TTC549 (cell line): ENCODE data around the gene SYCP2.
"Not testable (repeated sequence)": the region's sequence is repeated elsewhere in the genome, so short reads cannot be mapped to it uniquely, and the experiment has no call there.

Experiments used
- FAIRE-seq: peaks from 2 replicates; lab custom pipeline; 2012; peaks lifted over from hg19 to GRCh38; lab: Jason Lieb, UNC

SYCP2 gene

DNA sequence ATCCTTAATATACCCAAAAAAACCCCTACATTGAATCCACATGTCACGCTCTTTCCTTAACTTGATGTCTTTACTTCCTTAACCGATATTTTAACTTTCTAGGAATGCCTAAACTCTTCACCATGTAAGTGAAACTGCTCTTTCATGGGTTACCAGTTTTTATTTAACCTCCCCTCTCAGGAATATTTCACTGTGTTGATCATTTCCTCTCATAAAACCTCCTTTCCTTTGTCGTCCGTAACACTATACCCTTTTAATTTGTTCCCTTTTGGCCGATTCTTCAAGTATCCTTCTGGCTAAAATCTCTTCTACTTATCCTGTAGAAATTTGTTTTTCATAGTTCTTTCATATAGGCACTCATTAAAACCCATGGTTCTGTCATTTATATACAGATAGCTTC lies 24.6 kb downstream of the SYCP2 start:
- no peak for FAIRE-seq

DNA sequence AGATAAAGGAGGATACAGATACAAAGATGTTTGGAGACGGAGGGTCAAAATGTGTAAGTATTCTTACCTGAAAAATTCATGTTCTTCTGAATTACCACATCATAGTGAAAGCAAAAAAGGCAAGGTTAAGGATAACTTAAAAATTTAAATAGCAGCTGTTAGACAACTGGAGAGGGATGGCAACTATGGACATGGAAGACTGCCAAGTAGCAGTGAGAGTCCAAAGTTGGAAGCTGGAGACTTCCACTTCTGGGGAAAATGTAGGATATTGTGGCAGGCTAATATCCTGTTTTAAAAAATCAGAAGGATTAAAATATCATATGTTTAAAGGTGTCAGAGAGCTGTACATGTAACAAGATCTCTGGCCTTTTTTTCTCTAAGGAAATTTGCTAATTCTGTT lies 29.8 kb downstream of the SYCP2 start:
- no peak for FAIRE-seq

DNA sequence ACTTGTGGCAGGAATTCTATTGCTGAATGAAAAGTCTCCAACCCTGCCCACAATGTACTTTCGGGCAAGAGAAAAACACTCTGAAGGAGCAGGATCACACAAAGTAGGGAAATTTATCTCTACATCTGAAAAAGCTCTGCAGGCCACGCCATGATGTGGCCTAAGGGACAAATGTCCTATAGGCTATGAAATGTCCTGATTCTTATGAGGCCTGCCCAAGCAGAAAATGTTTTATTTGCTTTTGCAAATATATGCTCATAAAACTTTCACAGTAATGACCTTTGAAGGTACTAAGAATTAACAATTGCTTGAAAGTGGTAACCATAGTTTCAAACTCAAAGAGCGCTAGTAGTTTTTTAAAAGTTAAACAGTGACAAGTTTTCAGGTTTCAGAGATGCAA lies 31.0 kb downstream of the SYCP2 start:
- FAIRE-seq: no peak

DNA sequence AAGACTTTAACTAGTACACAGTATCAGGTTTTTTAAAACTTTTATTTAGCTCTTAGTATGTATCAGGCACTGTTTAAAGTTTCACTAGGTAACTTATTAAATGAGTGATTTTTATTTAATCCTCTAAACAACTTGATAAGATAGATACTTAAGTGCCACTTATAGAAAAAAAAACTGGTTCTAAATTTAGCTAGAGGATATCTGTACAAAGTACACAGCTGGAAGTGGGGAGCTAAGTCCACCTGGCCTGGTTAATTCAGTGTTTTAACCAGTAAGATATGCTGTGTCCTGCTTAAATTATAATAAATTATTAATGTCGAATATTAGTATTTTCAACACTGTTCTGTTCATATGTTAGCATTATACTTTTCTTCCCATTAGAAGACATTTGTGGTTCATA lies 37.5 kb downstream of the SYCP2 start:
- no peak for FAIRE-seq

DNA sequence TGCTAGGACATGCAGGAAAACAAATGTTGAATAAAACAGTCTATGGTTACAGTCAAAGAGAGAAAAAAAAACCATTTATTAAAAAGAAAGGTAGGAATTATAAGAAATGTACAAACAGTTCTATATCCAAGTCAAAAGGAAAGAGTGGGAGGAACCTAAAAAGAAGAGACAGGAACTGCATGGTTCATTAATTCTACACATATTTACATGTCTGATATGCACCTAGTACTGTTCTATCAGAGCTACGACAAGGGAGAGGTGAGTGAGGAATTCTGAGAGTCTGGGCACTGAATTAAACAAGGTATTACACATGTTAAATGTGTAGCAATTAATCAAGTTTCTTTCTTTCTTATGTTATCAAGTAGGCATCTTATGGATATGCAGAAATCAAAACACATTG lies 41.9 kb downstream of the SYCP2 start:
- FAIRE-seq: no peak

DNA sequence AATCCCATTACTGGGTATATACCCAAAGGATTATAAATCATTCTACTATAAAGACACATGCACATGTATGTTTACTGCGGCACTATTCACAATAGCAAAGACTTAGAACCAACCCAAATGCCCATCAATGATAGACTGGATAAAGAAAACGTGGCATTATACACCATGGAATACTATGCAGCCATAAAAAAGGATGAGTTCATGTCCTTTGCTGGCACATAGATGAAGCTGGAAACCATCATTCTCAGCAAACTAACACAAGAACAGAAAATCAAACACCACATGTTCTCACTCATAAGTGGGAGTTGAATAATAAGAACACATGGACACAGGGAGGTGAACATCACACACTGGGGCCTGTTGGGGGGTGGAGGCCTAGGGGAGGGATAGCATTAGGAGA lies 43.4 kb downstream of the SYCP2 start:
- FAIRE-seq: not testable (repeated sequence)

DNA sequence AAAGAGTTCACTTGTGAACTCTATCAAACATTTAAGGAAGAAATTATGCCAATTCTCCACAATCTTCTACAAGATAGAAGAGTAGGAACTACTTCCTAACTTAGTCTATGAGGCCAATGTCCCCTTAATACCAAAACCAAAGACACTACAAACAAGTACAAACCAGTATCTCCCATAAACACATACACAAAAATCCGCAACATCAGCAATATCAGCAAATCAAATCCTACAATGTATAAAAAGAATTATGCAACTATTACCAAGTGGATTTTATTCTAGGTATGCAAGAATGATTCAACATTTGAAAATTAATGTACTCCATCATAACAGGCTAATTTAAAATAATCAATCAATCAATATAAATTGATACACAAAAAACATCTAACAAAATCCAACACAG lies 45.4 kb downstream of the SYCP2 start:
- FAIRE-seq: no peak

DNA sequence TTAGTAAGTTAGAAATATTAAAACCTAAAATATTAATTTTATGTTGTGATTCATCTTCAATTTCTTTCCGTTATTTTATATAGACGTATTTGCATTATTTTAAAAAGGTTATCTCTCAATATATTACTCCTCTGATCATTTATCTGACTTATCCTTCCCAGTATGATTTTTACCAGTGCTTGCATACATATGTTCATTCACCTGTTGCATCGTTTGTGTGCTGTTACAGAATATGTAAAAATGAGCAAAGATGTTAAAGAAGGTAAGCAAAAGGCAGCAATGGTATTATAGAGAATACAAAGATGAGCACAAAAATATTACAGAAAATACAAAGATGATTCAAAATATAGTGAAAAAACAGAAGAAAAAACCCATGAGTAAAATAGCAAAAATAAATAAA lies 48.9 kb downstream of the SYCP2 start:
- no peak for FAIRE-seq

DNA sequence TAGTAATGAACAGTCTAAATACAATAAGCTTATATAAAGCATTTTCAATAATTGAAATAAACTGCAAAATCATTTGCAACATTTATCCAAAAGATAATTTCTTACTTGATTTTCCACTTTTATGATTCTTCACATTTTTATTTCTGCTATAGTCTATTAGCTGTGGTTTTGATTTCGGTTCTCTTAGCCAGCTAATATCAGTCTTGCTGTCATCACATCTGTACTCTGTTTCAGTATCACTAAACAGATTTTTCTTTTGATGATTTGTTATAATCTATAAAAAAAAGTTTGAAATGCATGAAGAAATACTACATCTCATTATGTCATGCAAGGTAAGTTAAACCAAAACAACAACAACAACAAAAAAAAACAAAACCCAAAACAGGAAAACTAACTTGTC lies 53.2 kb downstream of the SYCP2 start:
- FAIRE-seq: no peak

DNA sequence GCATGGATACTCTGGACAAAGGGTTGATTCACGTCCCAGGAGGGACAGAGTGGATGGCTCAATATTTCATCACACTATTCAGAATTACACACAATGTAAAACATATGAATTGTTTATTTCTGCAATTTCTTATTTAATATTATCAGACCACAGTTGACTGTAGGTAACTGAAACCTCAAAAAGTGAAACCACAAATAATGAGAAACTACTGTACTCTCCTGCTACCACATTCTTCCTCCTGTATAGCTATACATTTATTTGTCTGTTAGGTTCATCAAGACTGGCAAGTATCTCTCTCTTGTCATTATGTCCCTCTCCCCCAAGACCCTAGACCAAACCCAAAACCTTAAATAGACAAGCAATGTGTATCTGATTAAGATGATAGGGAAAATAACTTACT lies 60.0 kb downstream of the SYCP2 start:
- FAIRE-seq: no peak

DNA sequence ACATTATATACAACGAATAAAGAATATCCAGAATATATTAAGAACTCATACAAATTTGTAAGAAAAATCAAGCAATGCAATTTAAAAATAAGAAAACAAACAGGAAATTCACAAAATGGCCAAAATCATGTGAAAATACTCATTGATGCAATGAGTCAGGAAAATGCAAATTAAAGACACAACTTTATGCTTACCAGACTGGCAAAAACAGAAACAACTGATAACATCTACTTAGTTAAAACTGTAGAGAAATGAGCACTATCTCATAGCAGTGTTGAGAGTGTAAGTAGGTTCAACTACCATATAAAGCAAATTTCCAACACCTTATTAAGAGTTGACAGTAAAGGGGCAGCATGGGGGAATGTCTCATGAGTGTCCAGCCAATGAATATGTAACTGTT lies 62.3 kb downstream of the SYCP2 start:
- FAIRE-seq: no peak

DNA sequence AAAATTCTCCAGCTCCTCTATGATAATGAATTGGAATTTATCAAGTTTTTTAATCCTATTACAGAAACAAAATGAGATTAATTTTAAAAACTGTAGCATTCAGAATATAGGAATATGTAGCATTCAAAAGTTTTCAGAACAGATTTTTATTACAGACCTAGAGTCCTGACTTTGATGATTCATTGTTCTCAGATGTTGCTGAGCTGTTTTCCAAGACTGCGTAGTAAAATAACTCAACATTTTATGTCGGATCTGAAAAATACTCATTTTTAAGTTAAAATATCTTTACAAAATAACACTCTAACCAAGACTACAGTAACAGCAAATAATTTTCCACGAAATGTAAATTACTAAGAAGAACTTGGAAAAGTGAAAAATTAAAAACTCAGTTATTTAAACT lies 67.1 kb downstream of the SYCP2 start:
- FAIRE-seq: no peak

DNA sequence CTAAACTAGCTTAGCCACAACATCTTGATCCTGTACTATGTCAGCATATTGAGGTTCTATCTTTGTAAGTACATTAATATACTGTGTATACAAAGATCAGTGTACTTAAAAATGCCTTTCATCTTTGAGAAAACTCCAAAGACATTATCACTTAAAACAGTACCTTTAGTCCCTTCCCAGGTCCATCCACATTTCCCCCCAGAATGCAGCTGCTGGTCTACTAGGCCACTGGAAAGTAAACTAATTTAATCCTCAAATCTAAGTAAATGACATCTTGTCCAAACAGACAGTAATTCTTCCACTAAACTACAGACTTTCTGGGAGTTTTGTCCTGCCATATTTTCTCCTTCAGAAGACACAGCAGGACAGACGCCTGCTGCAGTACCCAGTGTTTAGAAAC lies 68.7 kb downstream of the SYCP2 start:
- no peak for FAIRE-seq

DNA sequence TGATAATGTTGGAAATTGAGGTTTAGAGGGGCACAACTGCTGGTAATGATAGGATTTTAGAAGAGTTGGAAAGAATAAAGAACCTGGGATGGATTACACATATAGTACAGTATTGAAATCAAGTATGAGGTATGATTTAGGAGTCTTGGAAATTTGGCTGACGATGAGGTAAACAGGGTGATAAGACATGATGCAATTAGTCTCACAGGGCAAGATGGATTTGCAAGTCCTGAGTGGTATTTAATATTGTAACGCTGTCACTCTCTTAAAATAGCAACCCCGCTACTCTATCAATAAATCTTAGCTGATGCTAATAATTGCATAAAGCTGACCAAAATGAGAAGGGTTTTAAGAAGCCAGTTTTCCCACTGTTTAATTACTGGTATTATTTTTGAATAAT lies 70.4 kb downstream of the SYCP2 start:
- no peak for FAIRE-seq

DNA sequence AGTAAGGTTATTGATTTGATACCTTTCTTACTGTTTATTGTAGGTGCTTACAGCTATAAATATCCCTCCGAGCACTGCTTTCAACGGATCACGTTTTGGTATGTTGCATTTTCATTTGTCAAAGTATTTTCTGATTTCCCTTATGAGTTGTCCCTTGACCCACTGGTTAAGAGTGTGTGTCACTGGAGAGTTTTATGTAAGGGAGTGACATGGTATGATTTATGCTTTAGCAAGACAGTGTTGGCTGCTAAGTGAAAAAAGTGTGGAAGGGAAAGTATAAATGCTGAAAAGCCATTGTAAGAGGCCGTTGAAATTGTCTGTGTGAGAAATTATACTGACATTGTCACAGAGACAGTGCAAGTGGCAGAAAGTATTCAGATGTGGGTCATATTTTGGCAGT lies 72.0 kb downstream of the SYCP2 start:
- no peak for FAIRE-seq

DNA sequence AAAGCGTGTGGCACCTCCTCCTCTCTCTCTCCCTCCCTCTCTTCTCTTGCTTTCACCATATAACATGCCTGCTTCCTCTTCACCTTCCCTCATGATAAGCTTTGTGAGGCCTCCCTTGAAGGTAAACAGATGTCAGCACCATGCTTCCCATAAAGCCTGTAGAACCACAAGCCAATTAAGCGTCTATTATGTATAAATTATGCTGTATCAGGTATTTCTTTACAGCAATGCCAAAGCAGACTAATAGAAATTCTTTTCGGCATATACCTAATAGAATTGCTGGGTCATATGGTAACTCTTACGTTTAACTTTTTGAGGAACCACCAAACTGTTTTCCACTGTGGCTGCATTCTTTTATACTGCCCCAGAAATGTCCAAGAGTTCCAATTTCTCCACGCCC lies 75.0 kb downstream of the SYCP2 start:
- FAIRE-seq: no peak

DNA sequence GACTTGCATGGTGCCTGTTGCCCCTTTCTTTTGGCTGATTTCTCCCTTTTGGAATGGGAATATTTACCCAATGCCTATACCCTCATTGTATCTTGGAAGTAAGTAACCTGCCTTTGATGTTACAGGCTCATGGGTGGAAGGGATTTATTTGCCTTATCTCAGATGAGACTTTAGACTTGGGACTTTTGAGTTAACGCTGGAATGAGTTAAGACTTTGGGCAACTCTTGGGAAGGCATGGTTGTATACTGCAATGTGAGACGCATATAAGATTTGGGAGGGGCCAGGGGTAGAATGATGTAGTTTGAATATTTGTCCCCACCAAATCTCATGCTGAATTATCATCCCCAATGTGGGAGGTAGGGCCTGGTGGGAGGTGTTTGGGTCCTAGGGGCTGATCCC lies 75.5 kb downstream of the SYCP2 start:
- no peak for FAIRE-seq

DNA sequence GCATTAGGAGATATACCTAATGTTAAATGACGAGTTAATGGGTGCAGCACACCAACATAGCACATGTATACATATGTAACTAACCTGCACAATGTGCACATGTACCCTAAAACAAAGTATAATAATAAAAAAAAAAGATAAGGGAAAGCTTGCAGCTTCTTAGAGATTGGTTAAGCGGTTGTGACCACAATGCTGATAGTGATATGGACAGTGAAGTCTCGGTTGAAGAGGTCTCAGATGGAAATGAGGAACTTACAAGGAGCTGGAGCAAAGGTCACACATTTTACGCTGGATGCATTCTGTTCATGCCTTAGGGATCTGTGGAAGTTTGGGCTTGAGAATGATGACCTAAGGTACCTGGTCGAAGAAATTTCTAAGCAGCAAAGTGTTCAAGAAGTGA lies 76.5 kb downstream of the SYCP2 start:
- not testable (repeated sequence) for FAIRE-seq

DNA sequence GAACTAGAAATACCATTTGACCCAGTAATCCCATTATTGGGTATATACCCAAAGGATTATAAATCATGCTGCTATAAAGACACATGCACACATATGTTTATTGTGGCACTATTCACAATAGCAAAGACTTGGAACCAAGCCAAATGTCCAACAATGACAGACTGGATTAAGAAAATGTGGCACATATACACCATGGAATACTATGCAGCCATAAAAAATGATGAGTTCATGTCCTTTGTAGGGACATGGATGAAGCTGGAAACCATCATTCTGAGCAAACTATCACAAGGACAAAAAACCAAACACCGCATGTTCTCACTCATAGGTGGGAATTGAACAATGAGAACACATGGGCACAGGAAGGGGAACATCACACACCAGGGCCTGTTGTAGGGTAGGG lies 76.9 kb downstream of the SYCP2 start:
- FAIRE-seq: not testable (repeated sequence)

DNA sequence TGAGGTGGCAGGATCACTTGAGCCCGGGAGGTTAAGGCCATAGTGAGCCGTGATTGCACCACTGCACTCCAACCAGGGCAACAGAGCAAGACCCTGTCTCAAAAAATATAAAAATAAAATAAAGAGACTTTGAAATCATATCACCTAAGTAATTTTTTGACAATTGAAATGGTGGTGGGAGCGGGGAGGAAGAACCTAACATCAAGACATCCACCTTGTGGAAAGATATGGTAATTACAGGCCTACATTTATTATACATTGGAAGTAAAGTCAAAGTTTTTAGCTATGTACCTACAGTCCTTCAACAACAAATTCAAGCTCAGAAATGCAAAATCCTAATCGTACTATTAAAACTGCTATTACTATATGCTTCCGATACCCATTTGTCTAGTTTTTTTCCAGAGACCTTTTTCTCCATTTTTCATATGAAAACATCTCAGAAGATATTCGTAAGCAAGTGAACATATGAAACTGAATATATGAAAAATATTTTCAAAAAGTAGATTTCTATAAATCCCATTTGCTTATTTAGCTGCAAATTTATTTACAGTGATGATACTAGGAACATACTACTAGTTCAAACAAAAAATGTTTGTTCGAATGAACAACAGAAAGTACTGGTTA lies 83.3 kb downstream of the SYCP2 start:
- FAIRE-seq: peak; percentile 79

DNA sequence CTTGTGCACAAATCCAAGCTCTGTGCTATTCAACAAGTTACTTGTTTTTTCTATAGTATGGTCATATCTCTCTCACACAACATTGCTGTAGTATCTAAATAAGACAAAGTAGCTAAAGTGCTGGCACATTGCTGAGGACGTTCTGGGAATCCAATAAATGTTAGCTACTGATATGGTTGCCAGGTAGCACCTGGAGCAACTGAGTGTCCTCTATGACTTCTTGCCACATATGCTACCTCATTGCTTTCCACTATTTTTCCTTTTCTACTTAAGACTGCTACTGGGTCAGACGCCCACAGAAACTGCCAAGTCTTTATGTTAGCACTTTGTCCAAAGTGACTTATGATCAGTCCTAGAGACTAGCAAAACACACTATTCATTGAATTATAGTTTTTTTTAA lies 85.3 kb downstream of the SYCP2 start:
- no peak for FAIRE-seq

DNA sequence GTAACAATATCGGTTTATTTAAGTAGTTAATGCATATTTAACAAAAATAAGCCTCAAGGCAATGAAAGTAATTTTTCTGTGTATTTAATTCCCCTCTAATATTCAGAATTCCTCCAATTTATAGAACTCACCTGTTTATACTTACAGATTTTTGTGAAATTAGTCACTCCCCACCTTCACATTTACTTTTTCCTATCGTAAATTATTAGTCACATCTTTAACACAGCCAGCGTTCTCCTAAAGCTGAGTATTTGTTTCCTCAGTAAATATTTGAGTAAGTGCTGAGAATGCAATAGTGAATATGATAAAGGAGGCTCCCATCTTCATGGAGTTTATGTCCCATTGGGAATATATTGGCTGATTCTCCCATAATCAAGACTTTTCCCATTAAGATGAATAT lies 88.0 kb downstream of the SYCP2 start:
- no peak for FAIRE-seq

DNA sequence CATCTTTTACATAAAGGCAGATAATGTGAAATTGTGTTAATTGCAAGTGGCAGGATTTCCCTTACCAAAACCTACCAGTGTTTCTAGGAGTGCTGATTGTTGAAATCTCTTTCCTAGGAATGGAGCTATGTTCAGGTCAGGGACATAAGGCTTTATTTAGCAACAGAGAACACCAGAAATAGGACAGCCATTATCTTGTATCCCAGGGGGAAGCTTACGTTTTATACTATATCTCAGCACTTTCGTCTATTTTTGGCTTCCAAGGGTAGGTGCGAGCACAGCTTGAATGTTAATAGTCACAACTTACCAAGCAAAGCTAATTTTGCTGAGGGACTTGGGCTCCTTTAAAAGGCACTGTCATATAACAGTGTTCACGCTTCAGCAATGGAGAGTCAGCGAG lies 94.0 kb downstream of the SYCP2 start:
- no peak for FAIRE-seq

DNA sequence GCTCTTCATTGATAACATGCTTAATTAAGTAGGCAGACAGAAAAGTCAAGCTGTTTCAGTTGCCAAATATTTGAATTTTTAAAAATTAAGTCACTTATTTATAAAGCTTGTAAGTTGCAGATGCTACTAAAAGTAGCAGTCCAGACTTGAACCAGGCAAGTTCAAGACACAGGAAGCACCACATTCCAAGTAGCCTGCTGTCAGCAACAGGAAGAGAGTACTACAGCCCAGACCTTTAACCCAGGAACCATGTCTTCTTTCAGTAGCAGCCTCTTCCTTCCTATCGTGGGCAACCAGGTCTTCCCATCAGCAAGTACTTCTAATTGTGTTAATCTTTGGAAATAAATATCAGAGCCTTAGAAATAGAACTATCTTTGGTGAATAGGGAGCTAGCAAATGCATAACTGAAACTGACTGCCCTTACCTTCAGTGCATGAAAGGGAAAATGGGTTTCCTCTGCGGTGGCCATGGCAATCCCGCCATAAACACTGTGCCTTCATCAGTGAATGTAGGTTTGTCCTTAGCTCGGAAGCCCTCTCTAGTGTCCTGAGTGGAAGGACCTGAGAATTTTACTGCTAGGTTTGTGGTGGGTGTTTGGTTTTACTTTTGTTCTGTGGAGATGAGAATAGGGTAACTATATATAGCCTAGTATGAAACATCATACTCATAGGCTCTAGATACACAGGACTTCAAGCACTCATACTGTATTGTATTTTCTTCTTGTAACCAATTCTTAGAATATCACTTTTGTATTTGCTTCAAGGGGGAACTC lies 95.6 kb downstream of the SYCP2 start:
- FAIRE-seq: no peak
